ENCODE data around the gene DBN1.

Gene DBN1

DNA sequence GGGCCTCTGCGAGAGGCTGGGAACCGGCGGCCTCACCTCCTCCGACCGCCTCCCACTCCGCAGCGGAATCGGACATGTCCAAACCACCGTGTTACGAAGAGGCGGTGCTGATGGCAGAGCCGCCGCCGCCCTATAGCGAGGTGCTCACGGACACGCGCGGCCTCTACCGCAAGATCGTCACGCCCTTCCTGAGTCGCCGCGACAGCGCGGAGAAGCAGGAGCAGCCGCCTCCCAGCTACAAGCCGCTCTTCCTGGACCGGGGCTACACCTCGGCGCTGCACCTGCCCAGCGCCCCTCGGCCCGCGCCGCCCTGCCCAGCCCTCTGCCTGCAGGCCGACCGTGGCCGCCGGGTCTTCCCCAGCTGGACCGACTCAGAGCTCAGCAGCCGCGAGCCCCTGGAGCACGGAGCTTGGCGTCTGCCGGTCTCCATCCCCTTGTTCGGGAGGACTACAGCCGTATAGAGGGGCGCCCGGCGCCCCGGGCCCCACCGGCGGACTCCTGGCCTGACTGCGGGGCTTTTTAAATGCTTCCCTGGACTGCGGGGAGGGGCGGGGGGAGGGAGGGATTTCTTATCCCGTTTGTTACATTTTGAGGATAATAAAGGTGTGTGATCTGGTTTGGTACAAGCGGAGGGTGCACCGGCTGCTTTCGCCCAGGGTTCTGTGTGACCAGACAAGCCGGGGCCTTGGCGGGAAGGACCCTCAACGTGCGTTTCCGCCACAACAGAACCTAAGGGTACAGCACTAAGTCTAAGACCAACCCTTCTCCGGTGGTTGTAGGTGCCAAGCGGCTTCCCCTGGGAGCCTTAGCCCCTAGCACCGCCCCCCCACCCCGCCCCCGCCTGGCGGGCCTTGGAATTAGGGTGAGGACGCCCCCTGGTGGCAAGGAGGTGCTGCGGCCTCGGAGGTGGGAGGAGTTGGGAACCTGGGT, 17.5 kb downstream of the DBN1 start:
- DNase-seq (ENCODE audit: low read depth) = peak; percentile 98

DNA sequence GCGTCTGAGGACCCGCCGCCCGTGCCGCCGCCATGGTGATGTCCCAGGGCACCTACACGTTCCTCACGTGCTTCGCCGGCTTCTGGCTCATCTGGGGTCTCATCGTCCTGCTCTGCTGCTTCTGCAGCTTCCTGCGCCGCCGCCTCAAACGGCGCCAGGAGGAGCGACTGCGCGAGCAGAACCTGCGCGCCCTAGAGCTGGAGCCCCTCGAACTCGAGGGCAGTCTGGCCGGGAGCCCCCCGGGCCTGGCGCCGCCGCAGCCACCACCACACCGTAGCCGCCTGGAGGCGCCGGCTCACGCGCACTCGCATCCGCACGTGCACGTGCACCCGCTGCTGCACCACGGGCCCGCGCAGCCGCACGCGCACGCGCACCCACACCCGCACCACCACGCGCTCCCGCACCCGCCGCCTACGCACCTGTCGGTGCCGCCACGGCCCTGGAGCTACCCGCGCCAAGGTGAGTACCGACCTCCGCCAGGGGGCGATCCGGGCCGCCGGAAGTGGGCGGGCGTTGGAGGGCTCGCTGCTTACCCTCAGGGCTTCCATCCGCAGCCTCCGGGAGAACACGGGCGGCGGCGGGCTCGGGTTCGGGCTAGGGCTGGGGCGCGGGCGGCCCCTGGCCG, 18.3 kb downstream of the DBN1 start:
- peak; percentile 86 for DNase-seq (ENCODE audit: low read depth)

- DNase-seq (ENCODE audit: low read depth) = peak; percentile 91
Measured at GRCh38 chr5:177454397-177455035, 18.9 kb downstream of the DBN1 start.

- no peak for DNase-seq (ENCODE audit: low read depth)
Measured at GRCh38 chr5:177453852-177454396, 19.5 kb downstream of the DBN1 start.

- no peak for DNase-seq (ENCODE audit: low read depth)
Measured at GRCh38 chr5:177452688-177453638, 20.5 kb downstream of the DBN1 start.

- DNase-seq (ENCODE audit: low read depth) = no peak
Measured at GRCh38 chr5:177450667-177451424, 22.6 kb downstream of the DBN1 start.

DNA sequence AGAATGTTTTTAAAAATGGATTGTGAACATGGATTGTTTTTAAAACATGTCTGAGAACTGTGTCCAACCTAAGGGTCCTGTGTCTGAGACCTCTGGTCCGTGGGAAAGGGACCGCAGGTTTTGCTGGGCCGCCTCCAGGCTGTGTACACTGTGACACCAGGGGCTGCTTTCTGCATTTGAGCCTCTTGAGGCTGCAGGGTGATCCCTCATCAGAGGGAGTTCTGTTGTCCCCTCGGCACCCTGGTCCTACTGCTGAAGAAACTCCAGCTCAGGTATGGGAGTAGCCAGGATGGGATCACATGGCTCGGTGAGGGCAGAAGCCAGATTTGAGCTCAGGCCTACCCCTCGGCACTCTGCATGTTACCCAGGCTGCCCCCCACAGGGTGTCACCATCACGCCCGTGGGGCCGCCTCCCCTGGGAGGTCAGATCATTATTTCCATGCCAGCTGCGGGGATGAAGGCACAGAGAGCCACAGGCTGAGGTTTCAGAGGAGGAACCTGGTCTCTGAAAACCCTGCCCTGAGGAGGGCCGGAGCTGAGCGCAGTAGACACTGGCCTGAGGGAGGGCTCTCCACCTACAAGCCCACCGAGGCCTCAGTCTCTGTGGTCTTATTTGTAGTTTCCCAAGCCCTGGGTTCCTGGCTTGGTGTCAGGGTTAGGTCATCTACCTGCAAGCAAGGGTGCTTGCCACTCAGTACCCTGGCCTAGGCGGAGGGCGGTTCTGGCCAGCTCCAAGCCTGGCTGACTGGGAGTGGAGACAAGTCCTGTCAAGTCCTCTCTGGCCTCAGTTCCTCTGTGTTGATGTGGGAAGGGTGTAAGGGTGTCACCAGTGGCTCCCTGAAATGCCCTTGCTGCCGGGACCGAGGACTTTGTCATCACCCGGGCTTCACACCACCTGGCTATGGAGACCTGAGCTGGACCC, 24.0 kb downstream of the DBN1 start:
- no peak for DNase-seq (ENCODE audit: low read depth)

DNA sequence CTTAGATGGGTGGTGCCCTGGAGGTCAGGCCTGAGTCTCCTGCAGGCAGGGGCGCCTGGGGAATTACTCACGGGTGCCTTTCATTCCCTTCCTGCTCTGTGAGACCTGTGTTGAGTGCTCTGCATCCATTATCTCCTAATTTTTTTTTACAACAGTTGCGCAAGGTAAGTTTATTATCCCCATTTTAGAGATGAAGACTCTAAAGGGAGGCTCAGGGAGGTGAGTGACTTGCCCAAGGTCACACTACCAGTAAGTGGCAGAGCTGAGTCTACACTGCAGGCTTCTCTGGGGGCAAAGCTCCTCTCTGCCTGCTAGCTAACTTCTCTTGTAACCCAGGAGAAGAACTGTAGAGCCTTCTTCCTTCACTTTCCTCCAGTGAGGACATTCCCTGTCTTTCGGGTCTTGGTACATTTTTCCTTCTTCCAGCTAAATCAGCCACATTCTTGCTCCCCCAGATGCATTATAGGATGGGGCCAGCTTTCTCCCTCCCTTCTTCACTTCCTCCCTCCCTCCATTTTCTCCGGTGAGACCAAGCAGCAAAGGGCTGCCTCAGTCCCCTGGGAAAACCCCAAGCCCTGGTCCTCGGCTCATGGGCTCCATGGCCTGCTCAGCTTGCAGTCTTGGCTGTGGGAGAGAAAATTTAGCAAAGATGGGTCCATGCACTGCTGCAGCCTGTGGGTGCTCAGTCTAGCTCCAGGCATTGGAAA, 25.0 kb downstream of the DBN1 start:
- no peak for DNase-seq (ENCODE audit: low read depth)

DNA sequence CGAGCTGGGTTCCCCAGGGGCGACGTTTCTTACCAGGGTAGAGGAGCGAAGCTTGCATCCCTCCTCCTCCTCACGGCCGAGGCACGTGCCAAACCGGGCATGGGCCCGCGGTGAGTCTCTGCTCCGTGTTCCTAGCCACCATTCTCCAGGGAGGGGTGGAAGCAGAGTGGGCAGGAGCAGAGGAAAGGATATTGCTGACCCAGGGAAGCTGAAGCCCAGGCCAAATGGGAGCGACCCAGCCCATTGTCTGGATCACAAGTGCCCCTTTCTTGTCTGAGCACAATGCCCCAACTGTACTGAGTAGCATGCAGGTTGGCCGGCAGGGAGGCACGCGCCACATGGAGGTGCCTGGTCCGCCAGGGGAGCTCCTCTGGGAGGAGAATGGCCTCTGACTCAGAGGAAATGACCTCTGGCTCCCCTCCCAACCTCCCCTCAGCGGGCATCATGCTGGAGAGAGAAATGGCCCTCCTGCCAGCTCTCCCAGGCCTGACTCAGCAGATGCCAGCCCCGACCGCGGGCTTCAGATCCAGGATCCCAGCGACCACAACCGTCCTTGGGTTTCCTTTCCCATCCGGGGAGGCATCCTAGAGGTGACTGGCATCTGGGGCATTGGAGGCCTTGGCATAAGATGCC, 25.7 kb downstream of the DBN1 start:
- no peak for DNase-seq (ENCODE audit: low read depth)

- peak; percentile 38 for DNase-seq (ENCODE audit: low read depth)
Measured at GRCh38 chr5:177447066-177447610, 26.3 kb downstream of the DBN1 start.

GRCh38 chr5:177446200-177447065, 27.0 kb downstream of the DBN1 start, which contains the start of gene PRR7:
TSS of gene PRR7 (plus strand) at chr5:177446814. CDS start at chr5:177455068, 8,254 bp downstream.
- DNase-seq (ENCODE audit: low read depth) = peak; percentile 44

DNA sequence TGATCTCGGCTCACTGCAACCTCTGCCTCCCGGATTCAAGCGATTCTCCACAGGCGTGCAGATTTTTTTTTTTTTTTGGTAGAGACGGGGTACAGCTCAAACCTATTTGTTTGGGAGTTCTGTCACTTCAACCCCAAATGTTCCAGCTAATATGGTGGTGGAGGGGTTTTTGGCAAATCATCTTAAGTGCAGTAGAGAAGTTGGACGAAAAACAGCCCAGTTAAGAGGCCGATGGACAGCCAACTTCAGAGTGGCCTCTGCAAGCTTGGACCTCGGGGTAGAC, 27.6 kb downstream of the DBN1 start:
- DNase-seq (ENCODE audit: low read depth) = no peak

DNA sequence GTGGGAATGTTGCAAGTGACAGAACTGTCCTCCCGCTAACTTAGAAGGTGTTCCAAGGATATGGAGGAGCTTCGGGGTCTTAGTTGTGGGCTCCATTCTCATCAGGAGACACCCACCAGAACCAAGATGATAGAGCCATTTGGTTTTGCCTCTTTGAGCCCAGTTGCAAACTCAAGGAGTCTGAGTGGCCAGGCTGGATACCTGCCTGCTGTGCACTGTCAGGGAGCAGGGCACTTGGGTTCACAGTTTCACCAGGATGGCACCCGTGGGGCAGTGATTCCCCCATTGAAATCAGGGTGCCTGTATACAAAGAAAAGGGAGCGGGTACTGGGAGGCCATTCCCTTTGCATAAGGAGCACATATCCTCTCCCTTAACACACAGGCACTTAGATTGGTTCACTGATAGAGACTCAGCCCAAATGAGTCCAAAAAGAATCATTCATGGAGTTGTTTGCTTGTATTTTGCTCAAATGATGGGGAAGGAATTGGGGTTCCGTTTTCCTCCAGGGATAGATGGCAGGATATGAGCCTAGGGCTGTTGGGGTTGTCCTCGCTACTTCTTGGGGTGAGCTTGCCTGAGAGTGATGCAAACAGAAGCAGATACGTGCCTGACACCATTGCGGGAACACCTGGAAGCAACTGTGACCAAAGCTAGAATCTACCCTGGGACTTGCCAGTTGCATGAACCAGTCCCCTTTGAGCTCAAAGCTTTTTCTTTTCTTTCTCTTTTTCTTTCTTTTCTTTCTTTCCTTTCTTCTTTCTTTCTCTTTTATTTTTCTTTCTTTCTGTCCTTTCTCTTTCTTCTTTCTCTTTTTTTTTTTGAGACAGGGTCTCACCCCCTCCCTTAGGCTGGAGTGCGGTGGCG, 28.1 kb downstream of the DBN1 start:
- no peak for DNase-seq (ENCODE audit: low read depth)

GRCh38 chr5:177444106-177445051, 29.1 kb downstream of the DBN1 start:
- no peak for DNase-seq (ENCODE audit: low read depth)
